Gastroesophageal sphincter (tissue), 4 donors: ENCODE measurements around the gene DNAJB8. TPM values are rescaled to one million over a fixed set of nuclear protein-coding genes. Genes with fewer than 3 reads are reported as not detected.

Source experiments
- ATAC-seq: fragments of 150-250 bp; one replicate; pipeline ENCODE4 v1.9.1; 2016; ENCODE audit warnings: mild to moderate bottlenecking, moderate library complexity
- H3K27ac ChIP-seq, 4 donors: fragments of 200-600 bp; sonication (generic) in 3 of 4; 1 replicate in 3 of 4; 2 replicates in 1 of 4; pipeline ENCODE4 v1.5.1; 2016 to 2019
- H3K27me3 ChIP-seq: fragments of 200-600 bp; sonication (generic); one replicate; pipeline ENCODE4 v1.5.1; 2019
- H3K36me3 ChIP-seq, 2 donors: fragments of 200-600 bp; sonication (generic); one replicate each; pipeline ENCODE4 v1.5.1; 2019; ENCODE audit warnings: control low read depth in 1 of 2
- H3K4me1 ChIP-seq, 3 donors: fragments of 200-600 bp; sonication (generic); 1 replicate in 2 of 3; 2 replicates in 1 of 3; pipeline ENCODE4 v1.5.1; 2016 to 2019; ENCODE audit warnings: control low read depth in 2 of 3
- H3K4me3 ChIP-seq, 2 donors: fragments of 200-600 bp; sonication (generic); one replicate each; pipeline ENCODE4 v1.5.1; 2019; ENCODE audit warnings: mild to moderate bottlenecking in 1 of 2, moderate library complexity in 1 of 2
- H3K9me3 ChIP-seq, 3 donors: fragments of 200-600 bp; sonication (generic); one replicate each; pipeline ENCODE4 v1.5.1; 2017 to 2019; ENCODE audit warnings: control low read depth in 2 of 3
- EP300 ChIP-seq: sonication (generic); formaldehyde crosslinking; IDR thresholded peaks from one replicate; pipeline ENCODE4 v1.6.1; 2017; ENCODE audit warnings: antibody characterized with exemption, mild to moderate bottlenecking
- POLR2A ChIP-seq, 2 donors: fragments of 450-650 bp; IDR thresholded peaks; one replicate each; pipeline ENCODE4 v1.6.1; 2017; ENCODE audit warnings: antibody characterized with exemption in 2 of 2, mild to moderate bottlenecking in 2 of 2, moderate library complexity in 1 of 2
- POLR2AphosphoS5 ChIP-seq: sonication (generic); formaldehyde crosslinking; IDR thresholded peaks from one replicate; pipeline ENCODE4 v1.6.1; 2017; ENCODE audit warnings: antibody characterized with exemption
- WGBS, 2 donors: methylation state at CpG; one replicate each; pipeline ENCODE4 v1.1.5; 2018; ENCODE audit warnings: low coverage in 1 of 2; 5-methylcytosine and 5-hydroxymethylcytosine counted together
- total RNA-seq, 4 donors: library from RNA; depleted of rRNA; stranded (reverse); fragments of >200 nt; gene quantifications; one replicate each; pipeline ENCODE4 v1.1.0, GENCODE V29; 2016
- TF ChIP-seq, protein P1 (sequence below), 4 experiments: fragments of 200-600 bp in 2 of 4; fragments of 450-650 bp in 2 of 4; sonication (generic) in 1 of 4; IDR thresholded peaks; one replicate each; pipeline ENCODE4 v1.5.1; 2017 to 2019; ENCODE audit warnings: antibody characterized with exemption in 4 of 4, mild to moderate bottlenecking in 2 of 4, moderate library complexity in 2 of 4

The DNAJB8 gene
- total RNA-seq, 4 donors from 2014 or later = not detected

DNA sequence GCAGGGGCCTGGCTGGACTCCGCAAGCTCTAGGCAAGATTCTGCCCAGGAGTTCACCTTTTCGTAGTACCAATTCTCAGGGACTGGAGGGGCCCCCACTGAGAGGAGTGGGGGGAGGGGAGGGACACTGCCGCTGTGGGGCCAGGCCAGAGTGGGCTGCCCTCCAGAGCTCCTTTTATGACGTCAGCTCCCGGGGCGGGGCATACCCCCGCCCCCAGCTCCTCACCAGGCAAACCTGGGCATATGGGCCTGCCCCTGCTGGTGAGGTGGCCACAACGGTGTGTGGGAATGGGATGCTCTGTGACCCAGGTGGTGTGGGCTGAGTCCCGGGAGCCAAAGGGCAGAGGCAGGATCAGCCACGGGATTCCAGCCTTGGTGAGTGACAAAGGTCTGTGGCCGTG lies 3.3 kb downstream of the DNAJB8 start:
- no peak overlapping the region for H3K27ac ChIP-seq
- no peaks in the 10 kb centered on the region for H3K4me1 ChIP-seq
- WGBS, 2 donors = 58% methylated on average over 2 of the region's 11 CpGs; no CpG with 5 or more reads in 1 of the 2 donors
- TF ChIP-seq EP300 = no peak
- no peak for TF ChIP-seq POLR2AphosphoS5
- TF ChIP-seq, protein P1, sequence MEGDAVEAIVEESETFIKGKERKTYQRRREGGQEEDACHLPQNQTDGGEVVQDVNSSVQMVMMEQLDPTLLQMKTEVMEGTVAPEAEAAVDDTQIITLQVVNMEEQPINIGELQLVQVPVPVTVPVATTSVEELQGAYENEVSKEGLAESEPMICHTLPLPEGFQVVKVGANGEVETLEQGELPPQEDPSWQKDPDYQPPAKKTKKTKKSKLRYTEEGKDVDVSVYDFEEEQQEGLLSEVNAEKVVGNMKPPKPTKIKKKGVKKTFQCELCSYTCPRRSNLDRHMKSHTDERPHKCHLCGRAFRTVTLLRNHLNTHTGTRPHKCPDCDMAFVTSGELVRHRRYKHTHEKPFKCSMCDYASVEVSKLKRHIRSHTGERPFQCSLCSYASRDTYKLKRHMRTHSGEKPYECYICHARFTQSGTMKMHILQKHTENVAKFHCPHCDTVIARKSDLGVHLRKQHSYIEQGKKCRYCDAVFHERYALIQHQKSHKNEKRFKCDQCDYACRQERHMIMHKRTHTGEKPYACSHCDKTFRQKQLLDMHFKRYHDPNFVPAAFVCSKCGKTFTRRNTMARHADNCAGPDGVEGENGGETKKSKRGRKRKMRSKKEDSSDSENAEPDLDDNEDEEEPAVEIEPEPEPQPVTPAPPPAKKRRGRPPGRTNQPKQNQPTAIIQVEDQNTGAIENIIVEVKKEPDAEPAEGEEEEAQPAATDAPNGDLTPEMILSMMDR (IDR thresholded peaks at IDR 0.05) = no peak
- no peak for TF ChIP-seq POLR2A (IDR thresholded peaks at IDR 0.05)
- ATAC-seq = no peak
- no peaks in the 10 kb centered on the region for H3K36me3 ChIP-seq
- peaks cover 36% of the 10 kb centered on the region for H3K27me3 ChIP-seq
- no peaks in the 10 kb centered on the region for H3K9me3 ChIP-seq
- H3K4me3 ChIP-seq = no peak overlapping the region

DNA sequence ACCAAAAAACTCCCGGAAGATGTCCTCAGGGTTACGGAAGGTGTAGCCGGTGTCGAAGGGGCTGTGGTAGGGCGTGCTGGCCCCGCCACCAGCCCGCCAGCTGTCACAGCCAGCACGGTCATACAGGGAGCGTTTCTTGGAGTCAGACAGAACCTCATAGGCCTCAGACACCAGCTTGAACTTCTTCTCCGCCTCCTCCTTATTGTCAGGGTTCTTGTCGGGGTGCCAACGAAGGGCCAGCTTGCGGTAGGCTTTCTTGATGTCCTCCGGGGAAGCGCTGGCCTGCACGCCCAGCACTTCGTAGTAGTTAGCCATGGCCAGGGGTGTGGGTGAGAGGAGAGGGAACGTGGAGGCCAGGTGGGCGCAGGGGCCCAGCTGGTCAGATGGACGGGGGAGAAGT lies 3.8 kb downstream of the DNAJB8 start:
- H3K36me3 ChIP-seq = no peaks in the 10 kb centered on the region
- TF ChIP-seq, protein P1 (IDR thresholded peaks at IDR 0.05) = no peak
- TF ChIP-seq POLR2A (IDR thresholded peaks at IDR 0.05) (no peak), EP300 (no peak), POLR2AphosphoS5 (no peak)
- 60 to 100% methylated on average over 1 of the region's 20 CpGs for WGBS, 2 donors
- no peak for ATAC-seq
- no peaks in the 10 kb centered on the region for H3K9me3 ChIP-seq
- no peak overlapping the region for H3K27ac ChIP-seq
- no peaks in the 10 kb centered on the region for H3K4me1 ChIP-seq
- H3K4me3 ChIP-seq = no peak overlapping the region
- peaks cover 32% of the 10 kb centered on the region for H3K27me3 ChIP-seq

DNA sequence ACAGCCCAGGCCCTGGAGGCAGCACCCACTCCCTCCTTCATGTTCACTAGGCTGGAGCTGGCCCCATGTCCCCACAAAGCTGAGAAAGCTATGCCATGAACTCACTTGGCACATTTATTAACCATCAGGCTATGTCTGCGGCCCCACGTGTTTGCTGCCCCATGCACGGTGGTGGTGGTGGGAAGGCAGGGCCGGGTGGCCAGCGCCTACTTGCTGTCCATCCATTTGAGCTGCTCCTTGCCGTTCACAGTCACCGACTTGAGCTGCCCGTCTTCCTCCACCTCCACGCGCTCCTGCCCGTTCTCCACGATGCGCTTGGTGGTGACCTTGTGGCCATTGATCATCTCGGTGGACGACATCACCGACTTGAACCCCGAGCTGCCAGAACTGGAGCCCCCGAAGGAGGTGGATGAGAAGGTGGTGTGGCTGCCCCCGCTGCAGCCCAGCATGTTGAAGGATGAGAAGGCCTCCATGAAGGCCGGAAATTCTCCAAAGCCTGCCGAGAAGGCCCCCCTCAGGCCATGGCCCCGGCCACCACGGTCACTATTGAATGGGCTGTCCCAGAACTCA lies 4.3 kb downstream of the DNAJB8 start:
- H3K4me3 ChIP-seq = no peak overlapping the region
- no peak for ATAC-seq
- H3K9me3 ChIP-seq = no peaks in the 10 kb centered on the region
- no peaks in the 10 kb centered on the region for H3K4me1 ChIP-seq
- no peaks in the 10 kb centered on the region for H3K36me3 ChIP-seq
- TF ChIP-seq POLR2A (IDR thresholded peaks at IDR 0.05) (no peak), POLR2AphosphoS5 (no peak), EP300 (no peak)
- TF ChIP-seq, protein P1 (IDR thresholded peaks at IDR 0.05) = no peak
- peaks cover 30% of the 10 kb centered on the region for H3K27me3 ChIP-seq
- H3K27ac ChIP-seq = no peak overlapping the region
- 60 to 90% methylated on average over 2 to 10 of the region's 23 CpGs for WGBS, 2 donors

DNA sequence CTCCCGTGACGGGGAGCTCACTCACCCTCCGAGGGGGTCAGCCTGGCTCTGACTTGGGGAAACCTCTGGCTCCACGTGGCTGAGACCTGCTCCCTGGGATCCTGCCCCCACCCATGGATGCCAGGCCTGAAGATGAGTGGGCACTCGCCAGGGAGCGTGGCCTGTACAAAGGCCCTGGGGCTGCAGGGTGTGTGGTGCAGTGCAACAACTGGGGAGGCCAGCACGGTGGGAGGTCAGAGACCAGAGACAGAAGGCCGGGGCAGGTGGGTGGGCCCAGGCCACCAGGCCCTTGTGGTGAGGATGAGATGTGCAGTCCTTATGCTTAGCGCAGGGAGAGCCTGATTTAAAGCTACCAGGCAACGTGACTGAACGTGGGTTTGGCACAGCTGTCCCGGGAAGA lies 5.0 kb downstream of the DNAJB8 start:
- no peak for ATAC-seq
- WGBS, 2 donors = 71 to 91% methylated on average over 5 to 7 of the region's 12 CpGs
- Histone ChIP-seq H3K27me3 (peaks cover 30% of the 10 kb centered on the region), H3K4me3 (no peak overlapping the region), H3K36me3 (no peaks in the 10 kb centered on the region), H3K9me3 (no peaks in the 10 kb centered on the region), H3K4me1 (no peaks in the 10 kb centered on the region), H3K27ac (no peak overlapping the region)
- TF ChIP-seq POLR2AphosphoS5 = no peak

DNA sequence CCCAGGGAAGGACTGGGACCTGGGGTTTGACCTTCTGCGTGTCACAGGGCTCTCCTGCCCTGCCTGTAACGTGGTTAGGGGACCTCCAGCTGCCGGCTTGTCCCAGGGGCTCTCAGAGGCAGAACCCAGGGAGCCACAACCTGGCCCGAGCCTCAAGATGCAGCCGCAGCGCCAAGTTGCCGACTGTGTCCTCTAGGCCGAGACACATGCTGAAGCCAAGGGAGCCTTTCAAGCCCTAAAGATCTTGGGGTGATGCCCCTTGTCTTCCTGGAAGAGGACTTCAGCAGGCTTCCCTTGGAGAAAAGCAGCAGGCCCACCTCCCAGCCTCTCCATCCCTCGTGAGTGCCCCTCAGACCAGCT lies 7.2 kb downstream of the DNAJB8 start:
- Histone ChIP-seq H3K27me3 (peaks cover 38% of the 10 kb centered on the region), H3K4me1 (no peaks in the 10 kb centered on the region)
- WGBS, 2 donors = 80% methylated on average over 8 of the region's 9 CpGs; no CpG with 5 or more reads in 1 of the 2 donors

More for the DNA sequence above, 7.2 kb downstream of the DNAJB8 start:
- TF ChIP-seq POLR2AphosphoS5 (no peak), POLR2A (IDR thresholded peaks at IDR 0.05) (no peak)
- TF ChIP-seq, protein P1 (IDR thresholded peaks at IDR 0.05) = no peak
- Histone ChIP-seq H3K27ac (no peak overlapping the region), H3K36me3 (no peaks in the 10 kb centered on the region), H3K9me3 (no peaks in the 10 kb centered on the region), H3K4me3 (no peak overlapping the region)
- no peak for ATAC-seq
